ENCODE results near the gene SPATA13.
"Not testable (repeated sequence)": the region's sequence is repeated elsewhere in the genome, so short reads cannot be mapped to it uniquely, and the experiment has no call there.

Gene SPATA13

GRCh38 chr13:24323036-24323738, 162.7 kb downstream of the SPATA13 start:
- Histone ChIP-seq H3K9me3 (ENCODE audit: control insufficient read depth, insufficient read depth, low read length) (no peaks in the 10 kb centered on the region), H3K4me1 (ENCODE audit: insufficient read depth, low read length) (no peaks in the 10 kb centered on the region), H3K36me3 (ENCODE audit: insufficient read depth, low read length) (no peaks in the 10 kb centered on the region), H3K9ac (ENCODE audit: low read depth, low read length) (no peak overlapping the region)

GRCh38 chr13:24323739-24324075, 163.2 kb downstream of the SPATA13 start:
- H3K9ac ChIP-seq (ENCODE audit: low read depth, low read length): no peak overlapping the region
- no peaks in the 10 kb centered on the region for H3K4me1 ChIP-seq (ENCODE audit: insufficient read depth, low read length)
- H3K36me3 ChIP-seq (ENCODE audit: insufficient read depth, low read length): no peaks in the 10 kb centered on the region
- H3K9me3 ChIP-seq (ENCODE audit: control insufficient read depth, insufficient read depth, low read length): no peaks in the 10 kb centered on the region

GRCh38 chr13:24327598-24327997, 167.1 kb downstream of the SPATA13 start:
- not testable (repeated sequence) for H3K9me3 ChIP-seq (ENCODE audit: control insufficient read depth, insufficient read depth, low read length); H3K36me3 ChIP-seq (ENCODE audit: insufficient read depth, low read length); H3K9ac ChIP-seq (ENCODE audit: low read depth, low read length); H3K4me1 ChIP-seq (ENCODE audit: insufficient read depth, low read length)

GRCh38 chr13:24328145-24328544, 167.6 kb downstream of the SPATA13 start:
- no peaks in the 10 kb centered on the region for H3K4me1 ChIP-seq (ENCODE audit: insufficient read depth, low read length)
- no peaks in the 10 kb centered on the region for H3K9me3 ChIP-seq (ENCODE audit: control insufficient read depth, insufficient read depth, low read length)
- H3K9ac ChIP-seq (ENCODE audit: low read depth, low read length): no peak overlapping the region
- H3K36me3 ChIP-seq (ENCODE audit: insufficient read depth, low read length): no peaks in the 10 kb centered on the region

DNA sequence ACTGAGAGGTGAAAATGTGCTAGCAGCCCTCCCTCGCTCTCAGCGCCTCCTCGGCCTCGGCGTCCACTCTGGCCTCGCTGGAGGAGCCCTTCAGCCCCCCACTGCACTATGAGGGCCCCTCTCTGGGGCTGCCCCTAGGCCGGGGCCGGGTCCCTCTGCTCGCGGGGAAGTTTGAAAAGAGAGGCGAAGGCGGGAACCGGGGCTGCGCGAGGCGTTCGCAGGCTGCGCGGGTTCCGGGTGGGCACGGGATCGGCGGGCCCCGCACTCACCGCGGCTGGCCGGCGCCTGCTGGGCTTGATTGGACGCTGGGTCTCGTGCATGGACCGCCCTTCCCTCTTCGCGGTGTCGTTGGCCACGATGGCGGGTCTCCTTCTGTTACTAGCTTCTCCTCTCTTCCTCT, 178.2 kb downstream of the SPATA13 start:
- Histone ChIP-seq H3K9ac (ENCODE audit: low read depth, low read length) (no peak overlapping the region), H3K9me3 (ENCODE audit: control insufficient read depth, insufficient read depth, low read length) (no peaks in the 10 kb centered on the region; the same call in 1 of the 2 replicates), H3K4me1 (ENCODE audit: insufficient read depth, low read length) (no peaks in the 10 kb centered on the region), H3K36me3 (ENCODE audit: insufficient read depth, low read length) (no peaks in the 10 kb centered on the region)

DNA sequence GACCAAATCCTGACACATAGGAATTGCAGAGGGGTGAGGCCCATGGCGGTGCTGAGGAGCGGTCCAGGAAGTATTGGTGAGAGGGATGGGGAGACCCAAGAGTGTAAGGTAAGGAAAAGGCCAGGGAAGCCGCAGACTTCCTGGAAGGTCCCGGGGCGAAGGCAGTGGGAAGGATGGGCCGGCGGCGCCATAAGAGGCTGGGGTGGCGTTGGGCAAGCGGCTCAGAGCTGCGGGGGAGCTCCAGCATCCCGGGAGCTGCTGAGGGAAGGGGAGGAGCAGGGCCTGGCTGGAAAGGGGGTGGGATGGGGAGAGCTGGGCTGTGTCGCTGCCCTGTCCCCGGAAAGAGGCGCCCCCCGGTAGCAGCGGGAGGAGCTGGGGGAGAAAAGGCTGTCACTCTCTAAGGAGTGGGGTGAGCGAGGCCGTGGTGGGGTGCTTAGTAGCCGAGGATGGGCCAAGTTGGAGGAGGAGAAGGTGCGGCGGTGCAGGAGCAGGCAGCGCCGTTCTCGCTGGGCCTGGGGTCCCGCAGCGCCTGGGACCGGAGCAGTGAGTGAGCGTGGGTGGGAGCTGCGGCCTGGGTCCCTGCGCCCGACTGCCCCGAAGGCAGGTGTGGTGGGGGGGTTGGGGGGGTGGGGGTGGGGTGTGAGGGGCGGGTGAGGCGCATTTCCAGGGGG, 179.6 kb downstream of the SPATA13 start:
- Histone ChIP-seq H3K9me3 (ENCODE audit: control insufficient read depth, insufficient read depth, low read length) (no peaks in the 10 kb centered on the region; the same call in 1 of the 2 replicates), H3K4me1 (ENCODE audit: insufficient read depth, low read length) (no peaks in the 10 kb centered on the region), H3K36me3 (ENCODE audit: insufficient read depth, low read length) (no peaks in the 10 kb centered on the region), H3K9ac (ENCODE audit: low read depth, low read length) (no peak overlapping the region)

DNA sequence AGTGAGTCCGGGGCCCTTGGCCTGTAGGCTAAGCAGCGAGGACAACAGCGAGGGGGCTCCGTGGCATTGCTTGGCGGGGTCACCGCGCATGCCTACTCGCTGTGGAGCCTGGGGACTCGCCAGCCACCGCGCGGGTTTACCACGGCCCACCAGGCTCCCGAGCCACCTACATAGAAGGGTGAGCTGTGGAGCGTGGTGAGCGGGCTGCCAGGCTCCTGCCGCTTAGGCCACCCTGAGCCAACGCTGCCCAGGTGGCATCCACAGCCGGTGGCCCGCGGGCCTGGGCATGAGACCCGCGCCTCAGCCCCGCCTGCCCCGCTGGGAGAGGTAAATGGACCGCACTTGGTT, 180.1 kb downstream of the SPATA13 start:
- Histone ChIP-seq H3K36me3 (ENCODE audit: insufficient read depth, low read length) (no peaks in the 10 kb centered on the region), H3K9me3 (ENCODE audit: control insufficient read depth, insufficient read depth, low read length) (no peaks in the 10 kb centered on the region; the same call in 1 of the 2 replicates), H3K4me1 (ENCODE audit: insufficient read depth, low read length) (no peaks in the 10 kb centered on the region), H3K9ac (ENCODE audit: low read depth, low read length) (no peak overlapping the region)

- H3K9ac ChIP-seq (ENCODE audit: low read depth, low read length): no peak overlapping the region
- no peaks in the 10 kb centered on the region; the same call in 1 of the 2 replicates for H3K9me3 ChIP-seq (ENCODE audit: control insufficient read depth, insufficient read depth, low read length)
- no peaks in the 10 kb centered on the region for H3K36me3 ChIP-seq (ENCODE audit: insufficient read depth, low read length)
- H3K4me1 ChIP-seq (ENCODE audit: insufficient read depth, low read length): no peaks in the 10 kb centered on the region
These were observed 180.9 kb downstream of the SPATA13 start for GRCh38 chr13:24341439-24341838.

GRCh38 chr13:24348385-24348784, 187.9 kb downstream of the SPATA13 start:
- H3K4me1 ChIP-seq (ENCODE audit: insufficient read depth, low read length): no peaks in the 10 kb centered on the region
- no peaks in the 10 kb centered on the region for H3K9me3 ChIP-seq (ENCODE audit: control insufficient read depth, insufficient read depth, low read length)
- H3K36me3 ChIP-seq (ENCODE audit: insufficient read depth, low read length): no peaks in the 10 kb centered on the region
- no peak overlapping the region for H3K9ac ChIP-seq (ENCODE audit: low read depth, low read length)

GRCh38 chr13:24348797-24349515, 188.4 kb downstream of the SPATA13 start:
- no peaks in the 10 kb centered on the region for H3K36me3 ChIP-seq (ENCODE audit: insufficient read depth, low read length)
- H3K4me1 ChIP-seq (ENCODE audit: insufficient read depth, low read length): no peaks in the 10 kb centered on the region
- no peak overlapping the region for H3K9ac ChIP-seq (ENCODE audit: low read depth, low read length)
- H3K9me3 ChIP-seq (ENCODE audit: control insufficient read depth, insufficient read depth, low read length): no peaks in the 10 kb centered on the region

DNA sequence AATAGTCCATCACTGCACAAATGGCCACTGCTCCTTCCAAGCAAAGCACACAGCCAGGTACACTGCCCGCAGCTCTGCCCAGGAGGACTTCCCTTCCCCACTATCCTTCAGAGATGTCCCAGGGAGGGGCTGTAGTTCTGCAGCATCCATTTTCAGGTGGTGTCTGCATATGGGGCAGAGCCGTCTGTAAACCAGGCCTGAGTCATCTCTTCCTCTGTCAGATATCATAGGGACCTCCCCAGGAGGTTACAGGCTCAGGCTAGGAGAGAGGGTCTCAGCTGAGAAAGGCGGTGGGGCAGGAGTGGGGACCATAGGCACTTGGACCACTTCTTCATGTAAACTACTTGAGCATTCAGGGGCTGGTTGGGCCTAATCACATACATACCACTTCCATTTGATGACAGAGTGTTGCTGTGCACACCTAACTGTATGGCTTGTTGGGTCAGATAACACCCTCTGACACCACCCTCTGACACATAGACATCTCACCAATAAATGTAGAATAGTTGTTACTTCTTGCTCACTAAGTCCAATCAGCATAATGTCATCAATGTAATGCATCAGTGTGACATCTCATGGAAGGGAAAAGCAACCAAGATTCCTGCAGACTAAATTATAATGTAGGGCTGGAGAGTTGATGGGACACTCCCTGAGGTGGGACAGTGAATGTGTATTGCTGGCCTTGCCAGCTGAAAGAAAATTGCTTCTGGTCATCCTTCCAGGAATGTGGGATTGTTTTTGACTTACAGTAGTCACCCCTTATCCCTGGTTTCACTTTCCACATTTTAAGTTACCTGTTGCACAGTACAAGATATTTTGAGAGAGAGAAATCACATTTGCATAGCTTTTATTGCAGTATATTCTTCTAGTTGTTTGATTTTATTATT, 189.5 kb downstream of the SPATA13 start:
- not testable (repeated sequence) for H3K36me3 ChIP-seq (ENCODE audit: insufficient read depth, low read length); H3K9ac ChIP-seq (ENCODE audit: low read depth, low read length); H3K9me3 ChIP-seq (ENCODE audit: control insufficient read depth, insufficient read depth, low read length); H3K4me1 ChIP-seq (ENCODE audit: insufficient read depth, low read length)

DNA sequence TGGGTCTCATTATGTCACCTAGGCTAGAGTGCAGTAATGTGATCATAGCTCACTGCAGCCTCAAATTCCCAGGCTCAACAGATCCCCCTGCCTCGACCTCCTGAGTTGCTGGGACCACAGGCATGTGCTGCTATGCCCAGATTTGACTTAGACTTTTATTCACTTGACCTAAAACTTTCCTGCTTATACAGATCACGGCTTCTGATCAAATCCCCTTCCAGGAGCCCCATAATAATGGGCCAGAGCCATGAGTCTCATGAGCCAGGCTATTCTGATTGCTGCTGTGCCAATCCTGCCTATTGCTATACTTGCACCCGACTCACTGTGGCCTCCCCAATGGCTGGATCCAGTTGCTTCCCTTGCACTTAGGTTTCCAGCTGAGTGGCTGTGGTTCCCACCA, 190.9 kb downstream of the SPATA13 start:
- Histone ChIP-seq H3K9me3 (ENCODE audit: control insufficient read depth, insufficient read depth, low read length) (no peaks in the 10 kb centered on the region), H3K9ac (ENCODE audit: low read depth, low read length) (no peak overlapping the region), H3K36me3 (ENCODE audit: insufficient read depth, low read length) (no peaks in the 10 kb centered on the region), H3K4me1 (ENCODE audit: insufficient read depth, low read length) (no peaks in the 10 kb centered on the region)

GRCh38 chr13:24353736-24354135, 193.2 kb downstream of the SPATA13 start:
- Histone ChIP-seq H3K4me1 (ENCODE audit: insufficient read depth, low read length) (no peaks in the 10 kb centered on the region), H3K36me3 (ENCODE audit: insufficient read depth, low read length) (no peaks in the 10 kb centered on the region)

GRCh38 chr13:24355103-24355502, 194.6 kb downstream of the SPATA13 start:
- H3K36me3 ChIP-seq (ENCODE audit: insufficient read depth, low read length): no peaks in the 10 kb centered on the region
- no peak overlapping the region for H3K9ac ChIP-seq (ENCODE audit: low read depth, low read length)
- H3K9me3 ChIP-seq (ENCODE audit: control insufficient read depth, insufficient read depth, low read length): no peaks in the 10 kb centered on the region
- no peaks in the 10 kb centered on the region for H3K4me1 ChIP-seq (ENCODE audit: insufficient read depth, low read length)

More at GRCh38 chr13:24353736-24354135, 193.2 kb downstream of the SPATA13 start:
- H3K9me3 ChIP-seq (ENCODE audit: control insufficient read depth, insufficient read depth, low read length): no peaks in the 10 kb centered on the region
- H3K9ac ChIP-seq (ENCODE audit: low read depth, low read length): no peak overlapping the region
